Fibroblast of upper back skin (primary cell): ENCODE results near the gene C1orf50.

Experiments
- DNase-seq: peaks from one replicate; pipeline ENCODE4 v3.0.0-alpha.2; 2013

Gene C1orf50

DNA sequence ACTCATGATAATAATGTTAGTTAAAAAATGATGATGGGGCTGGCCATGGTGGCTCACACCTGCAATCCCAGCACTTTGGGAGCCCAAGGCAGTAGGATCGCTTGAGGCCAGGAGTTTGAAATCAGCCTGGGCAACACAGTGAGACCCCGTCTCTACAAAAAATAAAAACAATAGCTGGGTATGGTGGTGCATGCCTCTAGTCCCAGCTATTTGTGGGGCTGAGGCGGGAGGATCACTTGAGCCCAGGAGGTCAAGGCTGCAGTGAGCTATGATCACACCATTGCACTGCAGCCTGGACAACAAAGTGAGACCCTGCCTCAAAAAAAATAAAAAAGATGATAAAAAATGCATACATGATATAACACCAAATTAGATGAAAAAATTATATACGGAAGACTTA, 5.5 kb upstream of the C1orf50 start:
- no peak for DNase-seq

DNA sequence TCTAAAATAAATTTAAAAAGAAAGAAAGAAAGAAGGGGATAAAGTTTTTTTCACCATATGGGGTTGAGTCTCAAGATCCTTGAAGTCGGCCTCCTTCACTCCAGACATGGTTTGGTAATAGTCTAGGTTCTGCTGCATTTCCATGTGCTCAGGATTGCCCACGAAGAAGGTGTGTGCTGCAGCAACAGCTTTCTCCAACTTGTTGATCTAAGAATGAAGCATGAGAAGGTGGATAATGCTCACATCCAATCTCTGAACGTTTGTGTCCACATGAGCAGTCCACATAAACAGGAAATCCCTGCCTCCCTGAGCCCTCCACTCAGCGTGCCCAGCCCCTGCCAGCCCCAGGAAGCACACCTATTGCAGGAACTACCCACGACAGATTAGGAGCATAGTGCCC, 4.8 kb upstream of the C1orf50 start:
- no peak for DNase-seq

DNA sequence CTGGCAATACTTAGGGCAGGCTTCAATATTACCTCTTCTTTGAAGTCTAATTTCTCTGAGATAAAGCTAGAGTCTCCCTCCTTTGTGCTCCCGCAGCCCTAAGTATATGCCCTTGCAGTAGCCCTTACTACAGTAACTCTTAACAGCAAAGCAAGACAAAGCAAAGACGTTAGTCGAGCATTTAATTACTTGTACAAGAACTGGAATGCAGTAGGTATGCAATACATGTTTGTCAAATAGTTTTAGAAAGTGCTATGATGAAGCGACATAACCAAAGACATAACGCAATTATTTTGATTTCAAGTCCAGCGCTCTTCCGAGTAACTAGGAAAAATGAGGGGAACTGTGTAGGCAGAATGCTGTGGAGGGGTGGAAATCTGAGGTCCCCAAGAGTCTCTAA, 1.8 kb upstream of the C1orf50 start:
- DNase-seq = peak; percentile 24

DNA sequence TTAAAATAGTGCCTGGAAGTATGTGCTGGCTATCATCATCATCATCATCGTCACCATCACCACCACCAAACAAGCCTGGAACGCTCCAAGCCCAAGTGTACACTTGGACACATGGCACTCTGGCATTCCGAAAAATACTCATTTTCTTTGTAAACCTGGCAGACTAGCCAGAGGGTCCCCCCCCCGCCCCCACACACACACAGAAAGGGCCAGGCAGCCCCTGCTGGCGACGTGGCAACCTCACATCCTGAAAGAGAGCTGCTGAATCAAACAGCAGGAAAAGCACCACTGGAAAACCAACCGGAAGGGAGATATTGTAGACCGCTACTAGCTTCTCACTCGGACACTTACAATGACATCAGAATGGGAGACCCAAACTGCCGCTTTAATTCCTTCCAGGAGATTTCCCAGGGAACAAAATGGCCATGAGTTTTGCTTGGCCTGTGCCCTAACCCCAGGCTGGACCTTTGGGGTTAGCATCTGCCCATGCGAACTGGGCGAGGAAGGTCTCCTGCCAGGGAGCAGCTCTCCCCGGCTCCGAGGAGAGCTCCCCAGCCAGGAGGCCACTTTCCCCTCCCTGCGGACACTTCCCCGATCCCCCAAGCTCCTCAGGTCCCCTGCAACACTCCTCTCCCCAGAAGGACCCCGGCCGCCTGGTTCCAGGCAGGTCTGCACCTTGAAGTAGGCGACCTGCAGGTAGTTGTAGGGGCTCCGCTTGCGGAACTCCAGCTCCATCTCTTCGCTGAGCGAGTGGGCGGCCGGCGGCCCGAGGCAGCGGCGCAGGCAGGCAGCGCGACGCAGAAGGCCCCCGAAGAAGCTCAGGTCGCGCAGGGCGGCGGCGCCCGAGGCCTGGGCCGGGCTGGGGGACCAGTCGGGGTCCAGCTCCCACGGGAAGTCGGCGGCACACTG, 963 bp upstream of the C1orf50 start:
- peak; percentile 85 for DNase-seq

DNA sequence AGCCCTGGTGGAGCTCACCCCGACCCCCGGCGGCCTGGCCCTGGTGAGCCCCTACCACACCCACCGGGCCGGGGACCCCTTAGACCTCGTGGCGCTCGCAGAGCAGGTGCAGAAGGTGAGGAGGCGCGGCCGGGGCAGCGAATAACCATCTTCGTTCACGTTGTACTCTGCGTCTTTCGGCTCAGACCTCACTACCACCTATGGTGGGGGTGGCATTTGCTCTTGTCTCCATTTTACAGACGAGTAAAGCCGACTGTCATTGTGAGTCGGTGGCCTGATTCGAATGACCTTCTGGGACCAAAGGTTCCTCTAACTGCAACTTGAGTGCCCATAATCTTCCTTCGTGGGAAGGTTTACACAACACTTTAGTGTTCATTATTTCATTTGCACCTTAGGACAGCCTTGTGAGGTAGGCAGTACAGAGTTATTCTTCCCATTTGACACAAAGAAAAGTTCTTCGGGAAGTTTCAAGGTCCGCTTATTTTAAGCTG, 506 bp downstream of the C1orf50 start:
- no peak for DNase-seq

DNA sequence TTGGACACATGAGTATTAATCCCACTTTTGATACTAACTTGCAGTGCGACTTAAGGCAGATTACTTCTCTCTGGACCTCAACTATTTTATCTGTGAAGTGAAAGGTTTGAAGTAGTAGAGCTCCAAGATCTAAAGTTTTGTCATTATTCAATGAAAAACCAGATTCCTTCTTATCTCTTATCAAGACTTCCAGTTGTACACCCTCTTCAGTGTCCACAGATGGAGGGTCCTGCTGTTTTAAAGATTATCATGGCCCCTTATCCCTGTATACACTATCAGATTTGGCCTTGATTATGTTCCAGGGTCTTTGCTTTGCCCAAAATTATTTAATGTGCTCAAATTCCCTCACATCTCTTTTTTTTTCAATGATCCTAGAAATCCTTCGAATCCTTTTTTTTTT, 1.1 kb downstream of the C1orf50 start:
- DNase-seq = no peak

DNA sequence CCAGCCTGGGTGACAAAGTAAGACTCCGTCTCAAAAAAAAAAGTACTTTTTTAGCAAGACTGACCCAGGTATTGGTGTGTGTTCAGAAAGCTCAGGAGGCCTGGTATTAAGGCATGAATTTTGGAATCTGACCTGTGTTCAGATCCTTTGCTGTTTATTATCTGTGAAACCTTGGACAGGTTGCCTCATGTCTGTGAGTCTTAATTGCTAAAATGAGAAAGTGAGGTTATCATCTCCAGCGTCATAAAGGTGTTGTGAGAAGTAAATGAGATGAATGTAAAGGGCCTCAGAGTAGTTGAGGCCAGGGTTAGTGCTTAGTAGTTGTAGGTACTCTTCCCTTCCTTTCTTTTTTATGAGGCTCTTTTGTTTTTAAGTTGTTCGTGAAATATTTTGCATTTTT, 2.8 kb downstream of the C1orf50 start:
- DNase-seq = no peak

DNA sequence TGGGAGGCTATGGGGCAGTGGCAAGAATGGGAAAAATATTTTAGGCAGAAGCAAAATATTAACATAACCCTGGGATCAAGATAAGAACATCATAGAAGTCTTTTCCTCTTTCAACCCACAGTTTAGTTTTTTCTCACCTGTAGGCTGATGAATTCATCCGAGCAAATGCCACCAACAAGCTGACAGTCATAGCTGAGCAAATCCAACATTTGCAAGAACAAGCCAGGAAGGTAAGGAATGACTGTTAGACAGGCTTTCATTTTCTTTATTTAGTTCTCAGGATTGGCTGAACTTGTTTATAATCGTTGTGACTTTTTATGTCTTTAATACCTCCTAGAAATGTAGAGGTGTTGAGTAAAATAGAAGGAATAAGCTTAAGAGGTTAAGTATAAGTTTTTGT, 6.4 kb downstream of the C1orf50 start:
- DNase-seq = no peak

DNA sequence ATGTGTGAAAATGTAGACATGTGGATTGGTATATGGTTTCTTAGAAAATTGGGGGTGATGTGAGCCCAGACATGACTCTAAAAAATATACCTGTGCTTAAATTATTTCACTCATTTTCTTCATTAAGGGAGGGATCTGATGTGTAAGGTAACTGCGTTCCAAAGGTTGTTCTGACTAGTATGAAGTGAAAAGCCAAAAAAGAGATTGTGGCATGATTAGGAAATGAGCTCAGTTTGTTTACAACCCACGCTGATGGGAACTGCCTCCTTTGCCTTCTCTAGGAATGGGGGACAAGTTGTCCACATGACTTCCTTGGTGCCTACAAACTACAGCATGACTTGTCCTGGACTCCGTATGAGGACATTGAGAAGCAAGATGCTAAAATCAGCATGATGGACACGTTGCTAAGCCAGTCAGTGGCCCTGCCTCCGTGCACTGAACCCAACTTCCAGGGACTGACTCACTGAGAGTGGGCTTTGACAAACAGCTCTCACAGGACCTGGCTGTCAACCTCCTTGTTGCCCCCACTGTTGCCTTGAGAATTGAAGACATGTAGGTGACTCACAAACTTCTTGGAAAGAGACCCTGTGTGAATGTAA, 8.0 kb downstream of the C1orf50 start:
- DNase-seq = no peak

DNA sequence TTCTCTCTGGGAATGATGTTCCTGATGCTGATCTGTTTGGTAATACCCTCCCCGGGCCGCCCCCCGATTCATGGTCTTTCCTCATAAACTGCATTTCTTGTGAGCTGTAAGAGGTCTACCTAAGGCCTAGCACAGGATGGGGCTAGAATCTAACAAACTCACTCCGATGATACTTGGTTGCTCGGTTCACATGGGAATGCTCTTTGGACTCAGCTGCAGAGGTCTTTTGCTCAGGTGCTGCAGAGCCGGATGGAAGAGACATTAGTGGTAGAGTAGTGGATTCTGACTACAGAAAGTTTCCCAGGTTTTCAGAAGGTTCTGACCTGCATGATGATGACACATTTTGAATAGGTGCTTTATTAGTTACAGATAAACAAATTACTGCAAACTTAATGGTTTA, 9.5 kb downstream of the C1orf50 start:
- no peak for DNase-seq

DNA sequence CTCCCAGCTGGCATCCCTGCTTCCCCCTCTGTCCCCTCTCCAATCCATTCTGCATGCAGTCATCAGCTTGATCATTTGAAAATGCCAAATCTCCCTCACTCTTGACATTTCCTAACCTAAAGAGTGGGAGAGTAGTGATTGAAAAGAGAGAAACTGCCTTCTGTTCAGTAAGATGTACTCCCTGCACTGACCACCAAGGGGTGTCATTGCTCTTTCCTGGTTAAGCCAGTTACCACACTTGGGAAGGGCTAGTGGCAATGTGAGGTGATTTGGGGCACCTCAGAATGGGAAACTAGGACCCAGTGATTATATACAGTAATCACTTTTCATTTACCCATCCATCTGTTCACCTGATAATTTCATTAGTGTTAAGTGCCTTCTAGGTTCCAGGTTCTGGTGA, 10.8 kb downstream of the C1orf50 start:
- peak; percentile 31 for DNase-seq

DNA sequence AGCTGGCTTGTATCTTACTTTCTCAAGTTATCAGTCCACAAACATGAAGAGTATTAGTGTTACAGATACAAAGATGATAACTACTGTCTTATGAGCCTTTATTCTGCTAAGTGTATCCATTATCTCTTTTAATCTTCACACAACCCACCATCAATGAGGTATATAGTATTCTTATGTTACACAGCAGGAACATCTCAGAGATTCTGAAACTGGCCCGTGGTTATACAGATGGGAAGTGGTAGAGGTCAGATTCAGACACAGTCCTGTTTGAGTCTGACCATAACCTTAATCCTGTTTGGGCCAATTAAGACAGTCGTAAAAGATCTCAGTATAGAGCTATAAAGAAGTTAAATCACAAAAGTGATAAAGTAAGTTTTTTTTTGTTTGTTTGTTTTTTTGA, 12.7 kb downstream of the C1orf50 start:
- DNase-seq = no peak

DNA sequence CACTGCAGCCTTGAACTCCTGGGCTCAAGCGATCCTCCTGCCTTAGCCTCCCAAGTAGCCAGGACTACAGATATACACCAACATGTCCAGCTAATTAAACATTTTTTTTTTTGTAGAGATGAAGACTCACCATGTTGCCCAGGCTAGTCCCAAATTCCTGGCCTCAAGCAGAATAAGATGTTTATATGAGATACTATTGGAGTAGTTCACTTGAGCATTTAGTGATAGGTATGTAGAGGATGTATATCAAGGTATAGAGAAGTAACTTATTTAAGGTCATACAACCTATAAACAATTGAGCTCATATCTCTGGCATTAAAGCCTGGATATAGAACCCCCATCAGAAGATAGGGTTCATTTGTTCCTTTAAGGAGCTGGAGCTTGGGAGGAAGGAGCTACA, 13.1 kb downstream of the C1orf50 start:
- no peak for DNase-seq

DNA sequence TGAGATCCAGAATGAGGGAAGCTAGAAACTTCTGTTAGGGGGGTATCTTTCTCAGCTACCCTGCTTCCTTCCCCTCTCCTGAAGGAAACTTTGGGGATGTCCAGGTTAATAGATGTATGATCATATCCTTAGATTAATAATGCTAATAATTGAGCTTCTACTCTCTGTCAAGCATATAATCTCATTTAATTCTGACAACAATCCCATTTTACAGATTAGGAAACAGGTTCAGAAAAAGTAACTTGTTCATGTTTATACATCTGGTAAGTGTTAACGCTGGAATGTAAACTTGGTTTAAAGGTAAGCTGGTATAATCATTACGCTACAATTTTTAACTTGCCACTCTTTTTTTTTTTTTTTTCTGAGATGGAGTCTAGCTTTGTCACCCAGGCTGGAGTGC, 16.0 kb downstream of the C1orf50 start:
- DNase-seq = no peak

DNA sequence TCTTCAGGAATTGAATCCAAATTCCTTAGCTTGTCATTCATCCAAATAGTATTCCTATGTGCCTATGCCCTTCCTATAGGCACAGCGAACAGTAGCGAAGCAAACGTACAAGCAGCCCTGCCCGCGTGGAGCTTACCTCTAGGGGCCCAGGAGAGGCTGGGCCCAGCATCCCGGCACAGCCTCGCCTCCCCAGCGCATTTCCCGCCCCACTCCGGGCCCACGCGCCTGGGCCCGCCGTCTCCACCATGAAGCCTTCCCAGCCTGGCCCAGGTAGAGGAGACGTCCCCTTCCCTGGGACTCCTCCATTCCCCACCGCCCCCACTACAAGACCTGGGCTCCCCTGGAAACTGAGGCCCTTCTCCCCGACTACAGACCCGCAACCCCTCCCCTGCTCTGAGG, 17.5 kb downstream of the C1orf50 start:
- DNase-seq = no peak

DNA sequence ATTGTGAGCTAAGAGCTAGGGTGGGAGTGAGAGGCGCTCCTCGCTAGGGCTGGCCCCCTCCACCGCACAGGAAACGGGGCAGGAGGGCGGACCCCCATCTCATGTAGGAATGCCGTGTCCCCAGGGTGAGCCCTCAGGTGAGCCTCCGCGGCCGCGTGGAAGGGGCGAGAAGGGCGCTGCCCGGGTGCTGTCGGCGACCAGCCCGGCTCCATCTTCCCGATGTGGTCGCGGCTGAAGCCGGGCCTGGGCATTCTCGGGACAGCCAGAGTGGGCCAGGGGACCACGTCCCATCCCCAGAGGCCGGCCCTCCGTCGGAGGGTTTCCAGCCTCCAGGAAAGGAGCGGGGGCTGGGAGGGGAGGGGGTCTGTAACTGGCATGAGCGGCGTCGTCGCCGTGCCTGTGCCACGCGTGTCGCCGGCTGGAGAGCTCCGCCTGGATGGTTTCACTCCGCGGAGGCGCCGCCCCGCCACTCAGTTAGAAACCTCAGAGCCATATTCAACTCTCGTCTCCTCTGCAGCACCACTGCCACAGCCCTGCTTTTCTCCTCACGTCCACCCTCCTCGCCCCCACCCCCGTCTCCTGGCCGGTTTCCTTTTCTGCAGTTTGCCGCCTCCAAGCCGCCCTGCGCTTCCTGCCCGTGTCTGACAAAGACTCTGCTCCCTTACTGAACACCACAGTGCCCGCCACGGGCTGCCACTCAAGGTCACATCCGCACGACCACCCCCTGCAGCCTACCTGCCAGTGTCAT, 18.1 kb downstream of the C1orf50 start, which contains the start of gene TMEM269:
Gene TMEM269 (plus strand): TSS at position 46 of the 748 bp plus-strand sequence. CDS start 4,903 bp downstream, outside the sequence.
- no peak for DNase-seq

DNA sequence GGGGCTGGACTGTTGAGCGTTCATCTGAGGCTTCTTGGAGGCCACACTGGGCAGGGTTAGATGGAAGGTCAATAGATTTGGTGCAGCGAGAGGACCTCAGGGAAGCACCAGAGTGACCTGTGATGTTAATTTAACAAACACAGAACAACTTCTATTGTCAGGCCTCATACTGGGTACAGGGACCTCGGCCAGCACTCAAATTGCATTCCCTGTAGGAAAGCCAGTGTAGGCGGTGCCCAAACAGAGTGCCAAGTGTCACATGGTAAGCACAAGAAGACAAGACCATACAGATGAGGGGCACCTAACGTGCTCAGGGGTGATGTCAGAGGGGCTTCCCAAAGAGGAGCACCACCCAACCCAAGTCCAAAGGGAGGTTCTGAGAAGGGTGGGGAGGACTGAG, 19.0 kb downstream of the C1orf50 start:
- no peak for DNase-seq

DNA sequence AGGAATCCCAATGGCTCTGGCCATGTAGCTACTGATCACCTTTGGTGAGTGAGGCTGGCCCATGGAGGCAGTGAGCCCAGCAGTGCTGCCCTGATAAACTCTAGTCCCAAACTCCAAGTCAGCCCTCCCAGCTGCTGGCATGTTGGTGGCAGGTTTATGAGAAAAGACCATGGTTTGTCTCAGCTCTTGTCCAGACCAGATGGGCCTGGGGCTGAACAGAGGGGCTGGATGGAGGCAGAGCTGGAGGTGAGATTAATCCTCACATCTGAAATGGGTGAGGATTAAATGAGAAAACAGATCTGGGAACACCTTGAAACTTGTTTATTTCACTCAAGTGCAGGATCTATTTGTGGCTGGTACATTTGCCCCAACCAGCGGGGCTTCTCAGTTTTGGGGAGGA, 21.0 kb downstream of the C1orf50 start:
- no peak for DNase-seq

DNA sequence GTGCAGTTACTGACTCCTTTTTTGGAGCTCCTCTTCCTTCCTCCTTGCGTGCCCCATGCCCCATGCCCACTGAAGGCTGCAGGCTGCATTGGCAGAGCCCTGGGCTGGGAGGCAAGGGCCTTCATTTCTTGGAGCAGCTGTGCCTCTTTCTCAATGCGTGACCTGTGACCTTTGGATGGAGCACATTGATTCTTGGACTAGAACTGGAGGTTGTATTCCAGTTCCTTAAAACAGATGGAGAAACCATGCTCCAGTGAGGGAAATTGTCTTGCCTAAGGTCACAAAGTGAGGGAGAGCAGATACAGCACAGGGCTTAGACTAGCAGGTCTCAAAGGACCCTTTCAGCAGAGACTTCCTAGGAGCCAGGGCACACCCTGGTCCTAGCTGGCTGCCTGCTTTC, 26.8 kb downstream of the C1orf50 start:
- no peak for DNase-seq

DNA sequence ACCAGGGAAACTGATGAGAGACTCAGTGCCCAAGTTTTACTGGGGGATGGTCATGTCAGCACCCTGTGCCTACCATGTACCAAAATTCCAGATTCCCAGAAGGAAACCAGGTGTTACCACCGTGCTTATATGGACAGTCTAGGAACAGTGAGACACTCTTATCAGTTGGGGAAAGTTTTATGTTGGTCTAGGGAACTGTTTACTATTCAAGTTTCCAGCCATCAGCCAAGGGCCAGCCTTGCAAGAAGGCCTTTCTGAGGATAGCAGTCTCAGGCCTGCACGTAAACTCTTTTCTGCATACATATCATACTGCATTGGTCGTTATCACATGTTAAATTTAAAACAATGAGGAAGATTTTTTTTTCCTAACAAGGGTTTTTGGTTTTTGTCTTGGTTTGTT, 30.4 kb downstream of the C1orf50 start:
- no peak for DNase-seq

DNA sequence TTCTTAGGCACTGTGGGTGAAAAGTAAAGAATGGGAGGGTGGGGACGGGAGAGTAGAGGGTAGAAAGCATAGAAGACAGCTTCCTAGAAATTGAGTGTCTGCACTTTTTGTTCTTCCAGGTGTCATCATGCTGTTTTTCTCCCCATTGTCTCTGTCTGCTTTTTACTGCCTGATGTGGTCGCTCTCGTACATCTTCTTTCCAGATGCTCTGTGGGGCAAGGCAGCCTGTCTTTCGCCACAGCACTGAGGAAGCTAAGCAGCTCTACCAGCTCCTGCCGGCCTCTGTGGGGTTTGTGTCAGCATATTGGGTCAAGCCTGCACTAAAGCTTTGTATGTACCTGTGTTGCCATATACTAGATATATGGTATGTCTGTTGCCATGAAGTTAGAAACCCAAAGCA, 30.9 kb downstream of the C1orf50 start:
- DNase-seq = no peak

DNA sequence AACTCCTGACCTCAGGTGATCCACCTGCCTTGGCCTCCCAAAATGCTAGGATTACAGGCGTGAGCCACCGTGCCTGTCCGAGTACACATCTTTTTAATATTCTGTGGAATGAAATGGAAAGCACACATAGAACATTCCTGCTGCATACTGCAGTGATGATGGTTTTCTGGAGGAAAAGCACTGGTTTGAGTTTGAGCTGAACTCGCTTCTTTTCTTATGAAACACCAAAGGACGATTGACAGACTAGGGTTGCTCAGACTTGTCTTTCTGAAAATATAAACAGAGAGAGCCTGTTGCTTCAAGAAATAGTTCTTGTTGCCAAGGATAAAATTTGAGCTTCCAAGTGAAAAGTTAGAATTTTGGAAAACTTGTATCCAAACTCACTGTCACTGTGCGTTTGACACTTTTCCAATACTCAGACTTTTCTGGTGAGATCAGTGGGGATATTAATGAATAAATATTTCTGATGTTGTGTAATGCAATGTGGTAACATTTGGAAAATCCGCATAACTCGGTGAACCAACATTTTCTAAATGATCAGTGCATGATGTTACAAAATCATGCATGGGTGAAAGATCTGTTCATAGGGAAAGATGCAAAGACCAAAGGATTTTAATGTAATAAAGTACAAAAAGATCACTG, 34.9 kb downstream of the C1orf50 start:
- peak; percentile 43 for DNase-seq

DNA sequence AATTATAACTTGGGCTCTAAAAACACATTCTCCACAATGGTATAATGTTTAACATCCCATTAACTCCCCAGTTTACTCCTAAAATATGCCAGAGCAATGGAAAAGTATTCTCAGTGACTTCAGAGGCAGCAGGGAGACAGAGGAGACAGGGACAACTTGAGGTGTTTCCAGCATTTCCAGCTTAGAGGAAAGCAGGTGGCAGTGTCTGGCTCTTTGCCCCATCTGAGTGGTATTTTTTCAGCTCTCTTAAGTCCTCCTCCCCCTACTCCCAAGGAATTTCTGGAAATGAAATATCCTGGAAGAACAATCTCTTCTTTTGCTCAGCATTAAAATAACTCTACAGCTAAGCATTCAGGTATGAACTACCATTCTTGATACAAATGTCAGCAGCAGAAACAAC, 39.1 kb downstream of the C1orf50 start:
- peak; percentile 6 for DNase-seq
